ENCODE results near the gene NF2. TPM values are rescaled to one million over a fixed set of nuclear protein-coding genes. Genes with fewer than 3 reads are reported as not detected.

Gene NF2
- total RNA-seq, 1 donor from 2014 or later: 28.4 TPM

DNA sequence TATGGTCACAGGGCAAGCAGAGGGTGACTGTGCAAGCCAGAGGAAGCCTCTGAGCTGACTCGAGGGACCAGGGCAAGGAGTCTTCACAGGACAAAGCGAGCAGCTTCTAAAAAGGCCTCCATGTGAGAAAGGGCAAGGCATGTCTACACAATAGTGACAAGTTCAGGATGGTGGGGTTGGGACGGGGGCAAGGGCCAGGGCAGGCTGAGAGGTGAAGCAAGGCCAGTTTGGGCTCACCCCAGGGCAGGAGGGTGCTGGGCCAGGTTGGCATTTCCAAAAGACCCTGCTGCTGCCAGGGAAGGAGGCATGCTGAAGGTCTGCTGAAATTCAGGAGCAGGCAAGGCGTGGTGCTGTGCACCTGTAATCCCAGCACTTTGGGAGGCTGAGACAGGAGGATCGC lies 104.0 kb downstream of the NF2 start:
- intact Hi-C loops (cut with DNase I): no loop called here
- DNase-seq (ENCODE audit: low spot score) (no peak), ATAC-seq (no peak)

DNA sequence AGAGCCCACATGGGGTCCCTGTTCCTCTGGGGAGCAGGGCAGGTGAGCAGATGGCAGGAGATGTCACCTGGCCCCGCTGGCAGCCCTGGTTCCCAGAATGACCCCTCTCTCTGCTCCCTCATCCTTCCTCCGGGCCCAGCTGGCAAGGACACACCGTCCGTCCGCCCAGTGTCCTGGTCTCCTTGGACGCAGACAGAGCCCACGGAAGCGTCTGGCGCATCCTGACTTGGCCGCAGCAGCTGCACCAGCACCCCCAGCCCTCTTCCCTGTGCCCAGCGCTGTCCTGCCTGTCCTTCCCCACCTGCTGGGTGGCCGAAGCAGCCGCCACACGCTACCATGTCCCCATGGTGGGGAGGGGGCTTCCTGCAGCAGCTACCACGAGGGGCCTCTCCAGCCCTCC lies 106.8 kb downstream of the NF2 start:
- DNase-seq (ENCODE audit: low spot score) (no peak), ATAC-seq (no peak)
- intact Hi-C loops (cut with DNase I): no loop called here

DNA sequence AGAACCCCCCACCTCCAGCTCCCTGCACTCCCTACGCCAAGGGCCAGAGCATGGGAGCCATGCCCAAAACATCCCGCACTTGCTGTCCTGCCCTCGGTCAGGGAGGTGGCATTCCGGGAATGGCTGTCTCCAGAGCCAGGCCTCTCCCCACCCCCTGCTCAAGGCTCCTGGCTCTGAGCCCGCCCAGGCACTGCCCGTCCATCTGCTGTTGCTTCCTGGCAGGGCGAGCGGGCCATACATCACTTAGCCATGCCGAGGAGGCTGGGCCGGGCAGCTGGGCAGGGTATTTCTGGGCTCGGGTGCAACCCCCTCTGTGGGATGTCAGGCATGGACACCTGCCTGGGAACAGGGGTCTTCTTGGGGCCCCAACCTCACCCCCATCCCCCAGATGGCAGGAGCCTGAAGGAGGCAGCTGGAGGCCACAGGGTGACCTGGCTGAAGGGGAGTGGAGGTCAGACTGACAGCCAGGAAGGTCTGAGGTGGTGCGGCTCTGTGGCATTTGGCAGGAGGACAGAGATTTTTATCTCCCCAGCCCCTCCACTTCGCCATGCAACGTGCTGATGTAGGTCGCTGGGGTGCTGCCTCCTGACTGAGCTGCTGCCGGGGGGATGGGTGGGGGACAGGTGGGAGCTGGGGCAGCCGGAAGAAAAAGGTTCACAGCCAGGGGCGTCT lies 107.6 kb downstream of the NF2 start:
- intact Hi-C loops (cut with DNase I): no loop called here

DNA sequence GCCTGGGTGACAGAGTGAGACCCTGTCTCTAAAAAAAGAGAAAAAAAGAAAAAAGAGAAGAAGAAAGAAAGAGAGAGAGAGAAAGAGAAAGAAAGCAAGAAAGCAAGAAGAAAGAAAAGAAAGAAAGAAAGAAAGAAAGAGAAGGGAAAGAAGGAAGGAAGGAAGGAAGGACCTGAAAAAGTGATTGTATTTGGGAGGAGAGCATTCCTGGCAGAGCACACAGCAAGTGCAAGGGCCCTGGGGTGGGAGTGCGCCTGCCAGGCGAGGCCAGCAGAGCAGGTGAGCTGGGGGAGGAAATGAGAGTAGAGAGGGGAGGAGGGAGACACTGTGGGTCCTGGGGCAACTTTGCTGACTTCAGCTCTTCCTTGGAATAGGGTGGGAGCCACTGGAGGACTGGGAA lies 108.7 kb downstream of the NF2 start:
- no peak for DNase-seq (ENCODE audit: low spot score)
- intact Hi-C loops (cut with DNase I): no loop called here
- ATAC-seq: no peak

More for the DNA sequence above, 107.6 kb downstream of the NF2 start:
- DNase-seq (ENCODE audit: low spot score) (no peak), ATAC-seq (no peak)

DNA sequence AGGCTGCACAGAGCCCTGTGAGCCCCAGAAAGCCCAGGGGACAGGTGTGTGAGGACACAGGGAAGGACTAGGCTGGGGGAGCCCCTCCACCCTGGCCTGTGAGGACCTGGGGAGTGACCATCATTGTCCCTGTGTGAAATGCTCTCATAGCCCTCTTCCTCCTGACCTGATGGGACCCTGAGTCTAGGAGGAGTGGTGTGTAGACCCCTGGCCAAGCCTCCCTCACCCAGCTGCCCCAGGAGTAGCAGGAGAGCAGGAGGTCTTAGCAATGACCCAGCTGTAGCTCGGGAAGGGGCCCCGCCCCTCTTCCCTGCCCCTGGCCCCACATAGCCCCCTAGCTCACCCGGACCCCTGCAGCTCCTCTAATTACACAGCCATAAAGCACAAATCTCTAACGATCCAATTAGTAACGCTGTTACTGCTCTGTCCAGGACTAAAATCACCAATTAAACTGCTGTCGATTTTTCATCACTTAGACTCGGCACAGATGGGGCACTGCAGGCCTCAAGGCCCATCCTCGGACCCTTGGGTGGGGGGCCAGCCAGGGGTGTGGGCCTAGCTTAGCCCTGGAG lies 109.8 kb downstream of the NF2 start:
- ATAC-seq: no peak
- intact Hi-C loops (cut with DNase I): no loop called here
- DNase-seq (ENCODE audit: low spot score): no peak

DNA sequence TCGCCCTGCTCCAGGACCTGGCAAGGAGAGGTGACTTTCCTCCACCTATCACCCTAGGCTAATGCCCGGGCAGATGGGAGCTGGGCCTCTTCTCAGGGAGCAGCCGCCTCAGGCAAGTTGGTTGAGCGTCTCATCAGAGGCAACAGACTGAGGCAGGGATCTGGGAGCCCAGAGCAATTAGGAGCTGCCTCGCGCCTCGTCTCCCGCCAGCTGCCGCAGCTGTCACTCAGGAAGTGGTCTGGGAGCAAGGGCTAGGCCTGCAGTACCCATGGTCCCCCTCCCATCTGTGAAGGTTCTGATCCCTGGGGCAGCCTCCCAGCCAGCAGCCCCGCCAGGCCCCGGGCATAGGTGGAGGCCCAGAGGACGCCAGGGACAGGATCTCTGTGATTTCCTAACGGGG lies 111.8 kb downstream of the NF2 start:
- DNase-seq (ENCODE audit: low spot score): no peak
- intact Hi-C loops (cut with DNase I): no loop called here
- ATAC-seq: no peak

DNA sequence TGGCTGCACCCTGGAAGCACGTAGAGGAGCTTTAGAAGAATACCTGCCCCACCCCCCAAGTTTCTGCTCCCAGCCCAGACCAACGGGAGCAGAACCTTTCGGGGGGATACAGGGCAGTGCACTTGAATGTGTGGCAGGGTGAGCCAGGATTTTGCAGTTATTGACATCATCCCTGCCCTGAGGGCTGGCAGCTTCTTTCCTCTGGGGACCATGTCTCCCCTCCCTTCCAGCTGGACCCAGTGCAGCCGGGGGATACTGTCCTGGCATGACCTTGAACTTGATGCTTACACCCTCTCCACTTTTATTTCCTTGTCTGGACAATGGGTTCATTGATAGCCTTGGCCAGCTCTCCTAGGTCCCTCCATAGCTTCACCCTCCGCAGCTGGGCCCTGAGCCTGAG lies 112.3 kb downstream of the NF2 start:
- intact Hi-C loops (cut with DNase I): no loop called here
- ATAC-seq: no peak
- DNase-seq (ENCODE audit: low spot score): no peak

DNA sequence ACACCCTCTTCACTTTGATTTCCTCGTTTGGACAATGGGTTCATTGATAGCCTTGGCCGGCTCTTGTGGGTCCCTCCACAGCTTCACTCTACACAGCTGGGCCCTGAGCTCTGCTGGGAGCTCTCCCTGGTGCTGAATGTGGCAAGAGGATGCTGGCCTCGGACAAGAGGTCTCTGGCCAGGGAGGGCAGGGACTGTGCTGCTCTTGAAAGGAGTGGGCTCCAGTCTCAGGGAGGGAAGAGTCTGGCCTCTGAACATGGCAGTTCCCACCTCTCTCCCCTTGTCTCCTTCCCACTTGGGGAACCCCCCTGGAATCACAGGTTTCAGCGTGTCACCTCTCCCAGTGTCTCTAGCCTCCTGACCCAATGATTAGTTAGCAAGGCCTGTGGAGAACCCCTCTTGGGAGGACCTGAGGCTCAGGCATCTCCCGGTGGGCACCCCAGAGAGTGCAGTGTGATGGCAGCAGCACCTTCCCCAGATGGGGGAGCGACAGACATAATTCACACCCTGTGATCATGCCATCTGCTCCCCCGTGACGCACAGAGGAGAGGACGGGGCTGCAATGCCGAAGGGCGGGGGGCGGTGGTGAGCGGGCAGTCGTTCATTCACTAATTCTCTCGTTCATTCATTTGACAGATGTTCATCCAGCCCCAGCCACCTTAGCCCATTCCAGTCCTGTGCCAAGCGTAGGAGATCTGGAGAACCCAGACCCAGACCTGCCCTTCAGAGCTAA lies 113.5 kb downstream of the NF2 start:
- ATAC-seq (peak; percentile 85), DNase-seq (ENCODE audit: low spot score) (peak; percentile 80)
- intact Hi-C loops (cut with DNase I): no loop called here

DNA sequence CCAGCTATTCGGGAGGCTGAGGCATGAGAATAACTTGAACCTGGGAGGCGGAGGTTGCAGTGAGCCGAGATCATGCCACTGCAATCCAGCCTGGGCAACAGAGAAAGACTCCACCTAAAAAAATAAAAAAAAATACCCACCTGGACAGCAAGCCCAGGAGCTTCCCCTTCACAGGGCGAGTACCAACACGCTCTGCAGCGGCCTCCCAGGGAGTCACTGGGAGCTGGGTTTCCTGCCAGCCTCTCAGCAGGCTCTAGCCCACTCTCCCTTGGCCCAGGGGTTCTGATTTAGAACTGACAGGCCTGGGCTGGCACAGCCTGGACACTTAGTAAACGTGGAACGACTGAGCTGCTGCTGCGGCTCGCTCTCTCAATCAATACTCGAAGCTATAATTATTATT lies 114.4 kb downstream of the NF2 start:
- no peak for DNase-seq (ENCODE audit: low spot score)
- no peak for ATAC-seq
- intact Hi-C loops (cut with DNase I): no loop called here

DNA sequence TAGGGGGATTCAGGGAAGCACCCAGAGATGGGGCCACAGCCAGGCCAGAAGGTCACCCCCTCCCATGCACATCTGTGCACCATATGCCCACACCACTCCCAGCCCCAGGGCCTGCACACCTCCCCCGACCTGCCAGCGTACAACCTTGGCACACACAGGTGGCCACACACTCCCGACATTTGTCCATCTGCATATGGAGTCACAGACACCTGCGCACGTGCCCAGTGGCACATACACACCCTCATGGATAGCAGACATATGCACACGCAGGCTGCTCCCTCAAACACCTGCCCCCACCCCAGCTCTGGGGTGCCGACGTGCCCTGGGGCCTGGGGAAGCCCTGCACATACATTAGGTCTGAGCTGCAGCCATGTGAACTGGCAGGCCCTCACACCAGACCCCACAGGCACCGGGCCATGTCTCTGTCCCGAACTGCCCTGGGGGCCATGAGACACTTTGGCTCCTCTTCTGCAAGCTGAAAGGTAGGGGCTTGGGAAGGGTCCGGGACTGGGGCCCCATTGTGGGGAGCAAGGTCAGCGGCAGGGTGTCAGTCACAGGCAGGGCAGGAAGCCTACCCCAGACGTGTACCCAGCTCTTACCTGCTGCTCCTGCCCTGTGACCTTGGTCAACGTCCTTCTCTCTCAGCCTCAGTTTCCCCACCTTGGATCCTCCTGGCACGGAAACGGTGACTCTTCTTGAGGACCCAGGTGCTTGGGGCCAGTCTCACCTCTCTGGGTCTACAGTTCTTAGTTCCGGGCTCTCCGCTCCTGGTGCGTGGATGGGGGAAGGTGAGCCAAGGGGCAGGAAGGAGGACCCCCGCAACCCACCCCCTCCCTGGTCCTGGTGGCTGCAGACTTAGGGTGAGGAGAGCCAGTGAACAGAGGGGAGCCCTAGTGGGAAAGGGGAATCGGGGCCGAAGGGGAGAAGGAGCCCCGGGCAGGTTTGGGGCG lies 115.8 kb downstream of the NF2 start:
- intact Hi-C loops (cut with DNase I): no loop called here
- no peak for DNase-seq (ENCODE audit: low spot score)
- ATAC-seq: no peak

DNA sequence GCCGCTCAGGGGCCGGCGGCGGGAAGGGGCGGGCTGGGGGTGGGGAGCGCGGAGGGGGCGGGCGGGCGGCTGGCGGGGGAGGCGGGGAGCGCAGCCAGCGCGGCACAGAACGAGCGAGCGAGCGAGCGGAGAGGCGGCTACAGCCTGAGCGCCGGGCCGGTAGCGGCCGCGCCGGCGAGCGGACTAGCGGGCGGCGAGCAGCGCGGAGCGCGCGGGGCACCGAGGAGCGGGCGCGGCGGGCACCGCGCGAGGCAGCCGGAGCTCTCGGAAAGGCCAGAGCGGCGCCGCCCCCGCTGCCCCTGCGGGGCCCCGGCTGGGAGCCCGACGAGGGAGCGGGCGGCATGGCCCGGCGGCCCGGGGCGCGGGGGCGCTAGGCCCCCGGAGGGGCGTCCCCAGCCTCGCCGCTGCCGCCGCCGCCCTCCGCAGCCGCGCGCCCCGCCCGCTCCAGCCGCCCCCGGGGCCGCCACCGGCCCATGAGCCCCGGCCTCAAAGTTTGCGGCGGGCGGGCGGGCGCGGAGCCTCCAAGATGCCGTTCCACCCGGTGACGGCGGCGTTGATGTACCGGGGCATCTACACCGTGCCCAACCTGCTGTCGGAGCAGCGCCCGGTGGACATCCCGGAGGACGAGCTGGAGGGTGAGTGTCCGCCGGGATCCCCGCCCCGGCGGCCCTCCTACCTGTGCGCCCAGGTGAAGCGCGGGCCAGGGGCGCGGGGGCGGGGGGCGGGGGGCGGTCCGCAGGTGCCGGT lies 116.6 kb downstream of the NF2 start, which contains the start of gene CABP7:
TSS of gene CABP7 (plus strand) at position 105 of the 747 bp plus-strand sequence. CDS start at position 527, 422 bp downstream.
- DNase-seq (ENCODE audit: low spot score): no peak
- ATAC-seq: no peak
- intact Hi-C loops (cut with DNase I): no loop called here

DNA sequence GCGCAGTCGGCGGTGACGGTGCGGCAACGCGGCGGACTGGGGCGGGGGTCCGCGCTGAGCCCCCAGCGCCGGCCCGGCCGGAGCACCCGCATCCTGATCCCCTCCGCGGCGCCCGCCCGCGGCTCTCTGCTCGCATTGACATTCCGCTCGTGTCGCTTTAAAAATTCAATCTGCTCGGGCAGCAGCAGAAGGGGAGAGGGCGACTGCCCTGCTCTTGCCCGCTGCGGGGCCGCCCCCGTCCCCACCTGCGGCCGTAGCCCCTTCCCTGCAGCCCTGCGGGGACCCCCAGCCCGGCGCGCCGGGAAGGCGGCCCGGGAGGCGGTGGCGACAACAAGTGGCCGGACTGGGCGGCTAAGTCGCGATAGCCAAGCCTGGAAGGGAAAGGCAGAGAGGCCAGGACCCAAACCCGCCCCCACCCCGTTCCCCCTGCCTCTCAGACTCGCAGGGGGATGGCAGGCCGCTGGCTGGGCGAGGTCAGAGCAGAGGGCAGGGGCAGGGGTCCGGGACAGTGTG lies 117.4 kb downstream of the NF2 start:
- ATAC-seq: no peak
- intact Hi-C loops (cut with DNase I): no loop called here
- no peak for DNase-seq (ENCODE audit: low spot score)

DNA sequence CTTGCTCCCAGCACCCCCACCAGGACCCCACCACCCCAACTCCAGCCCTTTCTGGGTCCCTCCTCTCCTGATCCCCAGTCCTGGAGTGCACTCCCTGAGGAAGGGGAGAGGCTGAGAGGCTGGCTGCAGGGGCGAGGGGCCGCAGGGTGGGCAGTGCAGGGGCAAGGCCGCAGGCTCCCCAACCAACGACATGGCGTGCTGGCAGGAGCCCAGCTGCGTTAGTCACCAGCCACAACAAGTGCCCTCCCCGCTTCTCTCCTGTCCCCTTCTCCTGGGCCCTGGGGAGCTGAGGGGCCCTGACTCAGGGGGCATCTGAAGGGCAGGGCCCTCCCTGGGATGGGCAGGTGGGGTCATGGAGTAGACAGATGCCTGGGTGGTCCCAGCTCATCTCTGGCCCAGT lies 118.7 kb downstream of the NF2 start:
- intact Hi-C loops (cut with DNase I): no loop called here
- no peak for ATAC-seq
- no peak for DNase-seq (ENCODE audit: low spot score)

DNA sequence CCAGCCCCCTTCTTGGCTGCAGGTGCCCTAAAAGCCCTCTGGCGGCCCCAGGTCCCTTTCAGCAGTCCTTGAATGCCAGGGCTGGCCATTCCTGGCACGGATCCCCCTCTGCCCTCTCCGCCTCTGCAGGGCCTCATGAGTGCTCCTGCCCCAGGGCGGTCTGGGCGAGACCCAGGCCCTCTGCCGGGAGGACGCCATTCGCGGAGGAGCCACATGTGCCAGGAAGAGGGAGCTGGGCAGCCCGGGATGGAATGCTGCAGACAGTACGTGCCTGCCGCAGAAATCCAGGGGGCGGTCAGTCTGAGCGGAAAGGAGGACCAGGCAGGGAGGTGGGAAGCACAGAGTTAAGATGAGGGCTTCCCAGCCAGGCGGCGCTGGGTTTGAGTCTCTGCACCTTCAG lies 119.2 kb downstream of the NF2 start:
- no peak for DNase-seq (ENCODE audit: low spot score)
- ATAC-seq: no peak
- intact Hi-C loops (cut with DNase I): no loop called here

DNA sequence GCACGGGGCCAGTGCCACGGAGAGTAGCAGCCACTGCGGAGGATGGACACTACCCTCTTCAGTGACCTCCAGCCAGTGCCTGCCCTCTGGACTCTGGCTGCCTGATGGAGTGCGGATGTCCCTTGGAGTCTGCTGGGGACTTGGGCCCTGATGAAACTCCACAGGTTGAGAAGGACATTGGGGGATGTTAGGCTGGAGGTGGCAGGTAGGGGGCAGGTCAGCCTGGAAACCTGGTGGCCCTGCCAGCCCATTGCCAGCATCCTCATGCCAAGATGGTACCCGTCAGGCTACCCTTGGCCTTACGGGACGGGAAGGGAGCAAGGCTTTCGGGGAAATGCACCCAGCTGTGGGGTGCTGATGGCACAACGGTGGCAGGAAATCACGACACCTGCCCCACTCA lies 120.3 kb downstream of the NF2 start:
- DNase-seq (ENCODE audit: low spot score) (no peak), ATAC-seq (no peak)
- intact Hi-C loops (cut with DNase I): no loop called here

DNA sequence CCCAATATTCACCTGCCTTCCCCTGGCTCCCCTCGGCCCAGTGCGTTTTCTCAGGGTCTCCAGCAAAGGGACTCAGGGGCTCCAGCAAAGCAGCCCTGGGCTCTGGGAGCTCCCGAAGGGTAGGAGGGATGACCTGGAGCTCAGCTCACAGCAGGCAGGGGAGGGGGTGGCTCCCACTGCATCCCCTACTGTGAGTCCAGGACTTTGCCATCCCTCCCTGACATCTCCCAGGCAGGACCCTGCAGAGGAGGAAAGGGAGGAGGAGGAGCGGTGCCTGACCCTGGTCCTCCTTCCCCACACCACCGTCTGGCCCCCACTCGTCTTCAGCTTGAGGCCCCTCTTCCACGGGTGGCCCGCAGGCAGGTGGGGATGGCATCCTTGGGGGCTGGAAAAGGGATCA lies 121.4 kb downstream of the NF2 start:
- intact Hi-C loops (cut with DNase I): no loop called here
- no peak for ATAC-seq
- DNase-seq (ENCODE audit: low spot score): no peak

DNA sequence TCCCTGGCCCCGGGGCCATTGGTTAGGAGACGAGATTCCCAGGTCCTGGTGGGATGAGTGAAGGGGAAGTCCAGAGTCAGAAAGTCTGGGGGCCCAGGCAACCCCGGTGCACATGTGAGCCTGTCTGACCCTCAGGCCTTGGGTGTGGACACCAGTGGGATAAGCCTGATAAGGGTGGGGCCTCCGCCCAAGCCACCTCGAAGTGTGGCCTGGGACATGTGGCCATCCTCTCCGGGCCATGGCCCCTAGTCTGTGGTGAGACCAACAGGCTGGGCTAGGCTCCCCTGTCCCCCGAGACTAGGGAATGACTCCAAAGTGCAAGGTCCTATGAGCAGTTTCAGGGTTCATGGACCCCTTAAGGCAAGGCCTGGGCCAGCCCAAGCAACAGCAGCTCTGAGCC lies 122.7 kb downstream of the NF2 start:
- intact Hi-C loops (cut with DNase I): no loop called here
- DNase-seq (ENCODE audit: low spot score) (no peak), ATAC-seq (no peak)

DNA sequence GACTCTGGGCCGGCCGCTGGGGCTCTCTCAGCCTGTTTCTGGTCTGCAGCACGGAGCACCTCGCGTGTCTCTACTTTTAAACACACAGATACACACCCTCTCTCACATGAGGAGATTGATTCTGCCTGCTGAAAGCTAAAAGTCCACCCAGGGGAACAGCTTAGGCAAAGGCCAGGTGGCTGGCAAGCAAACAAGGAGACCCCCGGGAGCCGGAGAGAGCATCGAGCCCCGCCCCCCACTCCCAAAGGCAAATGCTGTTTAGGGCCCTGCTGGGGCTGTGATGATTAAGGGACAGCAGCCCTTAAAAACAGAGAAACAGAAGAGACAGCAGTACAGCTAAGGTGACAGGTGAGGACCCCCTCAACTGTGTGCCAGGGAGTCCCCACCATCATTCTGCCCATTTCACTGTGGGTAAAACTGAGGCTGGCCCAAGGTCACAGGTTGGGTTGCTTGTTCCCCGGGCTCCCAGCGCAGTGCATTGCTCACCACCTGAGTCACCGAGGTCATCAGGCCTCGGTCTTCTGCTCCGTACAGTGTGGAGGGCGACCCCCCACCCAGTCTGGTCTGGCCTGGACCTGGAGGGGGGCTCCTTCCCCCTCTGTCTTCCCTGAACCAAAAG lies 123.2 kb downstream of the NF2 start:
- ATAC-seq (no peak), DNase-seq (ENCODE audit: low spot score) (no peak)
- intact Hi-C loops (cut with DNase I): no loop called here

All from sciatic nerve (tissue), 2 donors.